GM23248 (cell line): ENCODE results near the gene DAPK1.

Source experiments
- EZH2 ChIP-seq: fragments of 200-600 bp; sonication (generic); IDR thresholded peaks from 2 replicates; pipeline ENCODE4 v1.6.1; 2018; ENCODE audit warnings: antibody characterized with exemption, mild to moderate bottlenecking; ENCODE audit not compliant: insufficient read depth, poor library complexity, severe bottlenecking
- EZH2phosphoT487 ChIP-seq: fragments of 200-600 bp; sonication (generic); IDR thresholded peaks from 2 replicates; pipeline ENCODE4 v1.6.1; 2018; ENCODE audit warnings: antibody characterized with exemption, moderate library complexity, mild to moderate bottlenecking, low read depth; ENCODE audit not compliant: insufficient read depth

DNA sequence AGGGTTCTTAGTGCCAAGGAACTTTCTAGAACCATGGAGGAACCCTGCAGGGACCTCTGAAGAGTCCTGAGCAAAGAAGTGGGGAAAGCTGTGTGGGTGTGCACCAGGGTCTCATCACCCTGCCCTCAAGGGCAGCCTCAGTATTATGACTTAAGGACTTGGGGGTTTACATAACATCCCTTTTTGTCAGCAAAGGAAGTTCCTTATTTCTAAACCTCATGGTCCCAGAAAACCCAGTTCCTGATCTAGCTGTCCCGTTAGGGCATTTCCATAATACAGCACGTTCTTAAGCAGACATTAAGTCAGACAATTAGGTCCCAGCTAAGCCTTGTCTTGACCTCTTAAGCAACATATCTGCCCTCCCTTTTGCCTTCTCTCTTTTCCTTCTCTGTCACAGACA, 57.3 kb downstream of the DAPK1 start:
- TF ChIP-seq EZH2phosphoT487, result no peak
- TF ChIP-seq EZH2, result no peak
